ENCODE measurements around the gene STK10.

The STK10 gene

GRCh38 chr5:172188033-172188892, at the start of gene STK10:
Gene STK10 (minus strand): TSS chr5:172188224. CDS start chr5:172188042, 182 bp downstream.
- peak; percentile 97 for DNase-seq (ENCODE audit: low spot score)
- TF ChIP-seq CTCF (IDR thresholded peaks at IDR 0.05; ENCODE audit: extremely low read depth, missing control alignments) = peak; percentile 97

- no peak for DNase-seq (ENCODE audit: low spot score)
- no peak for TF ChIP-seq CTCF (IDR thresholded peaks at IDR 0.05; ENCODE audit: extremely low read depth, missing control alignments)
These were observed 48.1 kb upstream of the STK10 start for GRCh38 chr5:172235827-172236736.

DNA sequence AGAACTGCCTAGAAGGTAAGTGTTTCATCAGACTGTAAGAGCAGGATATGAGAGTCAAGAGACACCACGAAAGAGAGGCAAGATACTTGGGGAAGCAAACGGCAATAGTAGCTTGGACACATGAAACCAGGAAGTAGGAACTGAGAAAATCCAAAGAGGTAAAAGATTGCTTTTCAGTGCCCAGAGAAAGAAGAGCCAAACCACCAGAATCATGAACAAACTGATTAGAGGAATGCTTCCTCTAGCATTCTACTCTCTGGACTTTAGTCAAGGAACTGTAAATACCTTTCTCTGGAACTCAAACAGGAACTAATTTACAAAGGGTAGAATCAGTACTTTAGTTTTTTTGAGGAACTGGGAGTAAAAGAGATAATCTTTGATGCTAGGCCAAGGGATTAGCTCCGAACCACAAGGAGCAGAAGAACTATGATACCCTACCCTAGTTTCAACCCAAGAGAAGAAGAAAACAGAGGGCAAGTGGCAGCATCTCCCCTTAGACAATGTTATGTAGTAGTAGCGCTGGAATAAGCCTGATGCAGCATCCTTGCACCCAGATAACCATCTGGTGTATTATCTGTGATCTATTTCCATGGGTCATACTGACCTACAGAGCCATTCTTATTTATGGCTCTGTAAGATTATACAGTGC, 47.2 kb upstream of the STK10 start:
- TF ChIP-seq CTCF (IDR thresholded peaks at IDR 0.05; ENCODE audit: extremely low read depth, missing control alignments) = no peak
- no peak for DNase-seq (ENCODE audit: low spot score)

- no peak for TF ChIP-seq CTCF (IDR thresholded peaks at IDR 0.05; ENCODE audit: extremely low read depth, missing control alignments)
- no peak for DNase-seq (ENCODE audit: low spot score)
These were observed 46.0 kb upstream of the STK10 start for GRCh38 chr5:172234031-172234430.

DNA sequence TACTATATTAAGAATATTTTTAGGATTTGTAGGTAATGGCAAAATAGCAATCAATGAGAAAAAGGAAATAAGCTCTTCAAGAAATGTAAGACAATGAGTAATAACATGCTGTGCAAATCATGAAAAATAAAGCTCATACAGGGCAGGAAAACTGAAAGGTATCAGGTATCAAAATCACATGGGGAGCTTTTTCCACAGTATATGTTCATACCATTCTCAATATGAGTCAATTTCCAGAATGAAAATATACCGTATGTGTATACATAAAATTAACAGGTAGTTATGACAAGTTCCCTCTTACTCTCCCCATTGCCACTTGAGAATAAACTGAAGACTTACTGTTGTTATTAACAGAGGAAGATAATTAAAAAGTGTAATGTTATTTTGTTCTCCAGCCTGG, 41.9 kb upstream of the STK10 start:
- no peak for DNase-seq (ENCODE audit: low spot score)
- TF ChIP-seq CTCF (IDR thresholded peaks at IDR 0.05; ENCODE audit: extremely low read depth, missing control alignments) = no peak

DNA sequence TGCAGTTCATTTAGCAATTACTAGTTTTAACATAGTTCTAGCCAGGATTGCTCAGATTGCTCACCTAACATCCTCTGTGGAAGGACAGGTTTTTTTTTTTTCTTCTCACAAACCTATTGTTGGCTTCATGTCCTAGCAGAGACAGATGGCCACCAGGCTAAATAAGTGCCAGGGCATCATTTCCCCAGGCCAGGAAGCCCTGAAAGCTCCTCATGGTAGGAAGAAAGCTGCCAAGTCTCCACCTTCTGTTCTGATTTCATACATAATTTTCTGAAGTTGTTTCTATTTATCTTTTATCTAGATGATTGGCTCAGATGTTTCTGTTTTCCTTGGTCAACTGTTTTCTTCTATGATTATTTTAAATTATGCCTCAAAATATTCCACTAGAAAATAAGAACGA, 37.0 kb upstream of the STK10 start:
- no peak for TF ChIP-seq CTCF (IDR thresholded peaks at IDR 0.05; ENCODE audit: extremely low read depth, missing control alignments)
- no peak for DNase-seq (ENCODE audit: low spot score)
